H1 (cell line): ENCODE data around the gene MORC1. TPM values are rescaled to one million over a fixed set of nuclear protein-coding genes. Genes with fewer than 3 reads are reported as not detected.

ENCODE experiments used
- CEBPB ChIP-seq: IDR thresholded peaks from 2 replicates; pipeline ENCODE4 v1.6.1; 2012; ENCODE audit warnings: low read depth, low read length
- CTBP2 ChIP-seq: IDR thresholded peaks from 2 replicates; pipeline ENCODE4 v1.7.0; 2011; ENCODE audit warnings: borderline replicate concordance, mild to moderate bottlenecking, moderate library complexity, mixed read lengths, low read length; ENCODE audit not compliant: insufficient read depth, insufficient read length
- SIN3A ChIP-seq, 2 experiments: IDR thresholded peaks in 1 of 2; conservative IDR thresholded peaks in 1 of 2; 2 replicates each; pipeline ENCODE4 v1.6.1; 2011 to 2012; ENCODE audit warnings: low read length in 2 of 2, improper control_type of control experiment in 1 of 2, low read depth in 1 of 2, mild to moderate bottlenecking in 1 of 2
- TCF12 ChIP-seq: IDR thresholded peaks from 2 replicates; pipeline ENCODE4 v1.6.1; 2011; ENCODE audit warnings: low read depth, mild to moderate bottlenecking, low read length
- TEAD4 ChIP-seq: IDR thresholded peaks from 2 replicates; pipeline ENCODE4 v1.6.1; 2012; ENCODE audit warnings: low read depth, low read length, inconsistent platforms, mixed read lengths
- polyA plus RNA-seq, 7 experiments: library from polyadenylated mRNA; depleted of rRNA in 3 of 7; stranded (reverse) in 5 of 7; unstranded in 2 of 7; fragments of >200 nt in 5 of 7; fragments of 200-250 nt in 2 of 7; gene quantifications; 1 replicate in 5 of 7; 2 replicates in 1 of 7; 4 replicates in 1 of 7; pipeline versions ENCODE4 v1.2.1 to v1.2.3, GENCODE V29; 2011 to 2013; ENCODE audit warnings: missing spikeins in 2 of 7, mixed read lengths in 2 of 7
- total RNA-seq: library from RNA; stranded (reverse); fragmentation: NEBNext Ultra II Directional; extraction: Animal tissue kit (Norgen Biotek cat#: 25700); gene quantifications from 2 replicates; pipeline ENCODE4 v1.2.1, GENCODE V29; 2021
- TF ChIP-seq, protein P1 (sequence below): IDR thresholded peaks from 2 replicates; pipeline ENCODE4 v1.6.1; 2012; ENCODE audit warnings: inconsistent platforms

MORC1 gene
- total and polyA plus RNA-seq, 2 of the 8 experiments (the other 6 are each of a cell fraction or from before 2014, with no cell fraction given) = not detected

DNA sequence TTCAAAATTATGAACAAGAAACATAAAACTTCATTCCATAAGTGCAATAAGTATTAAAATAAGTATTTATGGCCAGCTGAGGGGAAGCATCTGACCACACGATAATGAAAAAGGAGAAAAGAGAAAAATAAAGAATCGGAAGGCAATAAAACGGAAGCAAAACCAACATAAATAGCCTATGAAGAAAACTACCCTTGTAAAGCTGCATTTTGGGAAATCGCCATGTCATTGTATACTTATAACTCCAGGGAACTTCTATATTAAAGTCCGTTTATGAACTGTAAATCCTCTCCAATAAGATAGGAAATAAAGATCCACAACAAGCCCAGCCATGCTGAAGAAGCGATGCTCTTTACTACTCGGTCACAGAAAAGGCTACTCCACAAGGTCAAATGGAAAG, 47.7 kb downstream of the MORC1 start (continued):
- no peak for TF ChIP-seq TCF12
- no peak for TF ChIP-seq TEAD4
- no peak for TF ChIP-seq SIN3A (conservative IDR thresholded peaks at IDR 0.05 in 1 of 2, IDR thresholded peaks at IDR 0.05 in 1 of 2; ENCODE audit: low read depth in 1 of 2, low read length in 2 of 2)
- TF ChIP-seq, protein P1, sequence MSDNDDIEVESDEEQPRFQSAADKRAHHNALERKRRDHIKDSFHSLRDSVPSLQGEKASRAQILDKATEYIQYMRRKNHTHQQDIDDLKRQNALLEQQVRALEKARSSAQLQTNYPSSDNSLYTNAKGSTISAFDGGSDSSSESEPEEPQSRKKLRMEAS = no peak
- no peak for TF ChIP-seq CEBPB
- TF ChIP-seq CTBP2 = no peak
